Sigmoid colon (tissue), 4 donors: ENCODE data around the gene ARHGEF10L.

ENCODE experiments used
- CTCF ChIP-seq, 4 experiments: fragments of 450-650 bp in 3 of 4; fragments of 200-600 bp in 1 of 4; IDR thresholded peaks; one replicate each; pipeline ENCODE4 v1.5.1; 2016 to 2019; ENCODE audit warnings: antibody characterized with exemption in 4 of 4, mild to moderate bottlenecking in 3 of 4, moderate library complexity in 2 of 4
- EP300 ChIP-seq, 4 donors: sonication (generic); formaldehyde crosslinking; IDR thresholded peaks; one replicate each; pipeline ENCODE4 v1.6.1; 2017; ENCODE audit warnings: antibody characterized with exemption in 4 of 4
- POLR2A ChIP-seq, 2 donors: fragments of 450-650 bp; IDR thresholded peaks; one replicate each; pipeline ENCODE4 v1.6.1; 2016; ENCODE audit warnings: antibody characterized with exemption in 2 of 2, mild to moderate bottlenecking in 2 of 2, moderate library complexity in 2 of 2
- POLR2AphosphoS5 ChIP-seq, 4 donors: sonication (generic); formaldehyde crosslinking; IDR thresholded peaks; one replicate each; pipeline ENCODE4 v1.6.1; 2017; ENCODE audit warnings: antibody characterized with exemption in 4 of 4

GRCh38 chr1:17561561-17561985, 22.1 kb downstream of the ARHGEF10L start:
- TF ChIP-seq EP300 (IDR thresholded peaks at IDR 0.05) (peak in 1 of 4 donors; percentile 3), POLR2AphosphoS5 (IDR thresholded peaks at IDR 0.05) (peak in 3 of 4 donors; percentile 0 to 40 (median 18)), CTCF (IDR thresholded peaks at IDR 0.05) (no peak), POLR2A (IDR thresholded peaks at IDR 0.05) (no peak)
